RCC 7860 (cell line): ENCODE results near the gene NANOGP8.

Source experiments
- DNase-seq: peaks from one replicate; pipeline ENCODE4 v3.0.0-alpha.2; 2015; ENCODE audit warnings: low spot score
- FAIRE-seq: peaks from 2 replicates; lab custom pipeline; 2012; peaks lifted over from hg19 to GRCh38; lab: Jason Lieb, UNC

Gene NANOGP8

DNA sequence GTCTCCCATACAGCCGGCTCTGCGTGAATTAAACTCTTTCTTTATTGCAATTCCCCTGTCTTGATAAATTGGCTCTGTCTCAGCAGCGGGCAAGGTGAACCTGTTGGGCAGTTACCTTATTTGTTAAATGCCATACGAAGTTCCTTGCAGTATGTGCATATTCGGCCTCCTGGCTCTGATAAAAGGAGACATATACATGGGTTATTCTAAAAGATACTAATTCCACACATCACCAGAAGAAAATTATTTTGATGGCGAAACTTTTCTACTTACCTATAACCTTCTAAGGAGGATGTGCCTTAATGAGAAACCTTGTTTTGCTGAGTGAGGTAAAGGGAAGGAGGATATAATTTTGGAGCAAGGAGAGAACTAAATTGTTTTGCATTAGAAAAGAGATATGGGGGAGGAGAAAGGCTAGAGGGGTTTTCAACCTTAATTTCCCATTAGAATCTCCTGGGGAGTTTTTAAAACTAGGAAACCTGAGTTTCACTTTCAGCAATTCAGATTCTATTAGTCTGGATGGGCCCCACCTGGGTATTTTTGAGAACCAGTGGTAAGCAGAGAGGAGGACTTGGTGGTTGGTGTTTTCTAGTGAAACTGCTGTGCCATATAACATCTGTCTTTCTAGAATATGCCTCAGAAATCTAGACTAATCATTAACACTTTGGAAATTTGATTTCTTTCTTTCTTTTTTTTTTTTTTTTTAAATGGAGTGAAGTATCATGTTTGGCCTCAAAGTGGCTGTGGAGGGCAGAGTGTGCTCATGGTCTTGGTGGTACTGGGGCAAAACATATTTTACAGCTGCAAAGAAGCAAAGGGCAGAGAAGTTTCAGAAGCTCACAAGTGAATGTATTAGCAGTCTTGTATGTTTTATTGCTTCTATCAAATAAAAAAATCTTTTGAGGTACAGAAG lies 23.0 kb downstream of the NANOGP8 start:
- no peak for DNase-seq
- FAIRE-seq: no peak

DNA sequence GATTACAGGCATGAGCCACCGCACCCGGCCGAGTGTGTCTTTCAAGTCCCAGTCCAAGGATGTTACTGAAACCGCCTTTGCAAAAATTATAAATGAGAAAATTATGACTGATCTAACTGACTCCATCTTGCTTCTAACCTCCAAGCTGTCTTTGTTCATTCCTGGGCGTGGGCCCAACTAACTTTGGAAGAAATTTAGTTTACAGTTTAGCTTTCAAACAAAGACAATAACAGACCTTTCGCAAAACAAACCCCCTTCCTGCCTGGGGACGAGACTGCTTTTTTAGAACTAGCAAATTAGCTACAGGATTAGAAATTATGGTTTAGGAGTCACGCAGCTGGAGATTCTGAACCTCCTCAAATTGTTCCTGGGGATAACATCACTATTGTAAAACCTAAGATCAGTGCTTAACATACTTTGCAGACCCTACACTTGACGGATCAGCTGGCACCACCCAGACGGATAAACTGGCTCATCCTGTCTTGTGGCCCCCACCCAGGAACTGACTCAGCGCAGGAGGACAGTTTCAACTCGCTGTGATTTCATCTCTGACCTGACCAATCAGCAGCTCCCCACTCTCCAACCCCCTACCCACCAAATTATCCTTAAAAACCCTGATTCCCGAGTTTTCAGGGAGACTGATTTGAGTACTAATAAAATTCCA lies 23.8 kb downstream of the NANOGP8 start:
- DNase-seq (no peak), FAIRE-seq (no peak)

DNA sequence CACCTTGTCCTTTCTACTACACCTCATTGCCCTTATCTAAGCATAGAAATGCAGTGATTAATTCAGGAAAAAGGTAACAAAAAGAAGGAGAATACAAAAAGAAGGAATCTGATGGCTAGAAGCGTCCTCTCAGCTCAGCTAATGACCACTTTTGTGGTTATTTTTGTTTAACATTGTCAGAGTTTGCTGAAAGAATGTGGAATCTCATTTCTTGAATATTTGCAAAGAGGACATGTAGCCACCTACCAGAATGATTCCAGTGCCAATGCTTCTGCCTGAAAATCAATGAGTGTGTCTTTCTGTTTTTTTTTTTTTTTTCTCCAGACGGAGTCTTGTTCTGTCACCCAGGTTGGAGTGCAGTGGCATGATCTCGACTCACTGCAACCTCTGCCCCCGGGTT lies 24.5 kb downstream of the NANOGP8 start:
- no peak for FAIRE-seq
- DNase-seq: no peak

DNA sequence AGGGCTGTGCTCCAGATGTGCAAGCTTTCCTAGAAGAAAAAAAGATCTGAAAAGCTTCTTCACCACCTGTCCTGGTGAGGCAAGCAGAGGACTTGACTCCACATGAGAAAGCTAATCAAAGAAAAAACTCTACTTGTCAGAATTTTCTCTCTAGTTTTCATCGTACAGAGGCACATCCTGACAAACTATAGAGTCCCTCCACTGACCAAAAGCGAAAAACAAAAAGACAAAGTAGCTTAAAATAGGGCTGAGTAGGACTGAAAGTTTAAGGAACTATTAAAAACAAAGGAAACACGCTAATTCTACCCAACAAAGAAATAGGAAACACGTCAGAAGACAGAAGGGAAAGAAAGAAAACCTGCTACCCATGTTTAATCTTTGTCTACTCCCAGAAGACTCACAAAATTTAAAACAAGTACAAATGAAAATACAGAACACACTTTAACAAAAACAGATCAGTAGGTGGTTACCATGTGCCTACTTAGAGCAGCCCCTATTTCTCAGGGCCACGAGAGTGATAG lies 26.5 kb downstream of the NANOGP8 start:
- no peak for DNase-seq
- FAIRE-seq: no peak

DNA sequence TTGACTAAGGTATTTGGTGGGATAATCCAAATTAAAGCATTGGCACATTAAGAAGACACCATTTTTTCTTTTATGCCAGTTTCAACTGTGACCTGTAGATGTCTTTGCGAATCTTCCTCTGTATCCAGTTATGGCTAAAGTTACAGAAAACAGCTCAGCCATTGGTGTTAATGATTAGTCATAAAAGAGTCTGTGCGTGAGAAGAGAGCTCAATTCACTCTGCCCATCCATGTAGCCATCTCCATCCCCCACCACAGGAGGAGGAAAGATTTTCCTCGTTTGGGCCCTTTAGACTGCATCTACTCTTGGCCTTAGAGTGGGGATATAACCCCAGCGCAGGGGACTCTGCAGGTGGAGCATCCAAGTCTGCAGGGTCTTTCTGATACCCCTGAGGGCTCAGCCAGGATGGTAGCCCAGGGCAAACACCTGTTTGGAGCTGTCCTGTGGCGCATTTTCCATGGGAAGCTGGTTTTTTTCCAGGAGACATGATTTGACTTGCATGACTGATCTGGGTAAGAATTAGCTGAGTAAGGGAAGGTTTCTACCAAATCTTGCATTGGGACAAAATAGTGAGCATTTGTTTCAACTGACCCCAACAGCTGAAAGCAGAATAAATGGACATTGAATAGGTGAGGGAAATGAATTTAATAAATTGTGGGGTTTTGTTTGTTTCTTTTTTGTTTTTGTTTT lies 29.5 kb downstream of the NANOGP8 start:
- FAIRE-seq: peak; percentile 61

DNA sequence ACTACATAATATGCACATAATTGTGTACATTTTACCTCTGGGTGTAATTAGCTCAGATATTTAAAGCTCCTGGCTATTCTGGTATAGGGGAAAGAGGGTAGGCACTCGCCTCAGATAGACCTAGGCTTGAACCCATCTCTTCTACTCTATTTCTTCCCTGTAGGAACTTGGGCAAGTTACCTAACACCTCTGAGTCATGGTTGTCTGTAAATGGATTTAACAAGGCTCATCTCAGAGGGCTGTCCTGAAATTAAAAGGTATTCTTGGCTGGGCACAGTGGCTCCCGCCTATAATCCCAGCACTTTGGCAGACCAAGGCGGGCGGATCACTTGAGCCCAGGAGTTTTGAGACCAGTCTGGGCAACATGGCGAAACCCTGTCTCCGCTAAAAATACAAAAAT lies 30.7 kb downstream of the NANOGP8 start:
- no peak for FAIRE-seq
- no peak for DNase-seq

More for the DNA sequence above, 29.5 kb downstream of the NANOGP8 start:
- DNase-seq: no peak

DNA sequence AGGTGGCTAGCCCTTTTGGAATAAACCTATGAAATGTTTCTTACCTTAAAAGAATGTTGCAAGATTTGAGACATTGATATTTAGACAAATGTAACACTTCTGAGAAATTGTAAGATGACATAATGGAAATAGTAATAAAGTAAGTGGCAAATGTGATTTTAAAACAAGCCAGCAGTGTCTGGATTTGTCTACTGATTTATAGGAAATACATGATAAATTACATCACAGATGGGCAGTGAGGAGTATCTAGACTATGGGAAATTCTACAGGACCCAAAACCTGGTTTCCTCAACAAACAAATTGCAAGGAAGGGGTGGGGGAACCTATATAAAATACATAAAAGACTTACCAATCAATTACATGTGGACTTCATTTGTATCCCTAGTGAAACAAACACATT lies 37.1 kb downstream of the NANOGP8 start:
- FAIRE-seq: no peak

DNA sequence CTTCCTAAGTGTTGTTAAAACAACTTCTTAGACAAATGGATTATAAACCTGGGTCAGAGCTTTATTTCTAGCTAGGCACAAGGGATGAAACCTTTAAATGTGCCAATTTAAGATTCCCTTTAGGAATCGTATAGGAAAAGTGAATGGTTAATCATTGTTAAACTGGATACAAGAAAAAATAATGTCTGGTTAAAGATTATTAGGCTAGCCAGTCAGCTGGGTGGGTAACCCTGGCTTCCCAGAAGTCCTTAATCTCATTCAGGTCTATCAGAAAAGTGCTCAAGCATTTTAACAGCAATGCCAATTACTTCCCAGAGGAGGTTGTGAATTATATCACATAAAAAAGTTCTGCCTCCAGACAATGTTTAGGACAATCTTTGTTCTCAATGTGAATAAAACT lies 37.6 kb downstream of the NANOGP8 start:
- DNase-seq (peak; percentile 6), FAIRE-seq (peak; percentile 94)

More for the DNA sequence above, 37.1 kb downstream of the NANOGP8 start:
- no peak for DNase-seq

DNA sequence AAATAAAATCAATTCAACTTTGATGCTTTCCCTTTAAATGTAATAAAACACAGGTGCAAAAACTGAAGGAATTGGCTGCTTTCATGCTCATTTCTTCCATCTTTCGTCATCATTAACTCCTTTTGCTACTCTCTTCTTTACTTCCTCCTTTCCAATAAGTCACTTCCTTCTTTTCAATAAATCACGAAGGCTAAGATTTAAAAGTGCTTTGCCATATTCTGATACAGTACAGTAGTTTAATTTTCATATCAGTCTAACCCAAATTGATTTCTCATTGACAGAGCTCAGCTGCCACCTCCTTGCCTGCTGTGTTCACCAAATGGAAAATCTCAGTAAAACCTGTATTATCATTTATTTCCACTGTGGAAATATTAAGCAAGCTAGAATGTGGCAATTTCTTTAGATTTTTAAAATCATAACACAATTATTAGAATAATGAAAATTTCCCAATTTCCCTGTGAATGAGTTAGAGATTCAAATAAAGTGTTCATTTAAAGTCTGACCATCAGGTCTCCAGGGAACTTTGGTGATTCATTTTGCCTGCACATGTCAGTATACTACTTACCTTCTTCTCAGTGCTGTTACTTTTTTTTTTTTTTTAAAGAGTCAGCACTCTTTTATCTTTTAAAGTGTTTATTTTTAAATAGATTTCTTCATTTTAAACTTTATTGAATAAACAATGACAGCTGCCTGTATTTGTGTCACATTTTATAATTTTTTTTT lies 41.6 kb downstream of the NANOGP8 start:
- FAIRE-seq (peak; percentile 54), DNase-seq (no peak)

DNA sequence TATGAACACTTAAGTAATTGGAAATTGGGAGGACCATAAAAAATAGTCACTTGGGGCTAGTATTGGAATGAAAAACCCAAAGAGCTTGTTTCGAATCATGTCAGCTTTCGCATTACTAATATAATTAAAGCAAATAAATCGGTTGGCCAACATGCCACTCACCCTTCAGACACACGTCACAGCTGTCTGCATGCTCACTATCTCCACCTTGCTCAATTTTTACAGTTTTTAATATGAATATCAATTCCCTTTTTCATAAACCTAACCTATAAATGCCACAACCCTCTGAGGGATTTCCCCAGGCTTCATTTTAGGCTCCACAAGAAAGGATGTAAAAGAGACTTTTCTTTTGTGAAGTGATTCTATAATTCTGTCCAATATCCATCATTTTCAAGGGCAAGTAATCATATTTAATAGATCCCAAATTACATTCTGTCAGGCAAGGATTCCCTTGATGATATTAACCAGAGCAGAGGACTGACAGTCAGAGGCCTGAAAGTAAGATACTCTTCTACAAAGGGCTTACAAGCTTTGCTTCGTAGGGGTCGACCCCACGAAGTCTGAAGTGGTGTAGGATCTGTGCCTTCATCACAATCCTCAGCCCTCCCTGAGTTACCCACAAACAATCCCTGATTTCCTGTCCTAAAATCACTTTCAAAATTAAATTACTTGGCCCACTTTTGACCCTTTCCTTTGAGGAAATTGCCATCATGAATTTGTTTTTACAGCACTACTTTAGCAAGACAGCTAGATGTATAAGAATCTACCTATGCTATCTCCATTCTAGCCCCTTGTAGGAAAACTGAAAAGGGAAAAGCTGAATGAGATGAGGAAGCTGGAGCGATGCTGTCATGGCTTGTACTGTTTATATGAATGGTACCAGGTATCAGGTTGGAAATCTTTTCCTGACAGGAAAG lies 44.5 kb downstream of the NANOGP8 start:
- FAIRE-seq (no peak), DNase-seq (no peak)

DNA sequence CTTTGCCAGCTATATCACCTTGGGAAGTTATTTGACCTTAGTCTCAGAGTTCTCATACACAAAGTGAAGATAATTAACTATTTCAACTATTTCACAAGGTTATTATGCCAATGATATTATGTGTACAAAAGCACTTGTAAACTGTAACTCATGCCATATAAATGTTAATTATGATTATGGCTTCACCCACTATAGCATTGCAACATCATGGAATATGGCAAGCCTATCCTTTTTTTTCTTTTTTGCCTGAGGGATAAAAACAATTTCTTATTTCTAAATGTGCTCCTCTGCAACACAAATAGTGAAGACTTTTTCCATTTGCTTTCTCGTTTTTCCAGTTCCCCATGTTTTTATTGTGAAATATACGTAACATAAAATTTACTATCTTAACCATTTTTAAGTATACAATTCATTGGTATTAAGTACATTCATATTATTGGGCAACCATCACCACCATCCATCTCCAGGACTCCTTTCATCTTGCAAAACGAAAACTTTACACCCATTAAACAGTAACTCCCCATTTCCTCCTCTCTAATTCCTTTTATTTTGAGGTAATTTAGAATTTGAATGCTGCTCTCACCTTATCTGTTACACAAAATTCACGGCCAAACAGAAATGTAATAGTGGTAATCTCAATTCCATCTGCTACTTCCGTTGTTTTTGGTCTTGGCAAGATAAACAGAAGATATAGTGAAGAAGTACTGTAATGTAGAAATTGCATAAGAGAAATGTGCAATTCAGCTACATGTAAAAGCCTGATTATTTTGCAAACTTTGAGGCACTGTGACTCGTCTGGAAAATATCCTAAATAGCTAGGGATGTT lies 46.3 kb downstream of the NANOGP8 start:
- DNase-seq (no peak), FAIRE-seq (no peak)
